HepG2 (cell line): ENCODE results near the gene TLR1. TPM values are rescaled to one million over a fixed set of nuclear protein-coding genes. Genes with fewer than 3 reads are reported as not detected.
"Not testable (repeated sequence)": the region's sequence is repeated elsewhere in the genome, so short reads cannot be mapped to it uniquely, and the experiment has no call there.

Source experiments
- ATAC-seq: fragments of 200-7000 bp; cut with Tn5 transposase; 3 replicates; pipeline ENCODE4 v1.9.1; 2020; ENCODE audit warnings: mild to moderate bottlenecking, moderate library complexity
- BruUV-seq: library from RNA; stranded (reverse); fragments of 400-500 nt; replicated peaks from 2 replicates; lab custom pipeline; 2021; lab: Mats Ljungman, UMichigan
- CTCF ChIA-PET: fragments of 300-600 bp; formaldehyde crosslinking; extraction: SDS; loops from one replicate; lab custom pipeline; 2021; ENCODE audit warnings: low total read pairs, inconsistent platforms, low intra/inter-chr PET ratio; lab: Yijun Ruan, JAX
- POLR2A ChIA-PET: fragments of 350-600 bp; sonication (Branson Sonifier 250); formaldehyde crosslinking; loops from one replicate; lab custom pipeline; 2020; ENCODE audit warnings: antibody characterized with exemption, inconsistent platforms; lab: Yijun Ruan, JAX
- DNase-seq: peaks from one replicate; pipeline ENCODE4 v3.0.0-alpha.2; 2015; ENCODE audit warnings: low spot score
- FAIRE-seq: peaks from 3 replicates; lab custom pipeline; 2011; peaks lifted over from hg19 to GRCh38; lab: Jason Lieb, UNC
- H2AFZ ChIP-seq: one replicate; pipeline ENCODE4 v1.6.1; 2011; ENCODE audit warnings: low read length, inconsistent platforms
- H3K27ac ChIP-seq: fragments of 300-600 bp; 3 replicates; pipeline ENCODE4 v1.8.0; 2011; ENCODE audit warnings: mixed run types, mild to moderate bottlenecking, mixed read lengths, low read length, inconsistent platforms; ENCODE audit not compliant: insufficient read depth; ENCODE audit errors: extremely low read length
- H3K27me3 ChIP-seq, 2 experiments: fragments of 200-600 bp in 1 of 2; 2 replicates in 1 of 2; 3 replicates in 1 of 2; pipeline versions ENCODE4 v1.6.0 to v1.8.0; 2011; ENCODE audit warnings: low read length in 2 of 2, mild to moderate bottlenecking in 2 of 2, moderate library complexity in 2 of 2, inconsistent platforms in 1 of 2; ENCODE audit not compliant: insufficient read depth in 2 of 2, control insufficient read depth in 1 of 2
- H3K36me3 ChIP-seq, 2 experiments: fragments of 200-600 bp in 1 of 2; replicated peaks in 1 of 2; 2 replicates in 1 of 2; 3 replicates in 1 of 2; pipeline versions ENCODE4 v1.5.1 to v1.8.0; 2011; ENCODE audit warnings: low read length in 2 of 2, inconsistent platforms in 1 of 2; ENCODE audit not compliant: insufficient read depth in 2 of 2, control insufficient read depth in 1 of 2
- H3K4me1 ChIP-seq: 2 replicates; pipeline ENCODE4 v1.5.1; 2012; ENCODE audit warnings: low read length, inconsistent platforms; ENCODE audit not compliant: insufficient read depth
- H3K4me2 ChIP-seq: 2 replicates; pipeline ENCODE4 v1.6.0; 2011; ENCODE audit warnings: low read depth, low read length, inconsistent platforms
- H3K4me3 ChIP-seq, 3 experiments: fragments of 200-600 bp in 1 of 3; sonication (generic), shearing (Covaris generic) in 1 of 3; replicated peaks in 1 of 3; 2 replicates each; pipeline ENCODE4 v1.5.1; 2011 to 2016; ENCODE audit warnings: low read length in 3 of 3, inconsistent platforms in 2 of 3, low read depth in 2 of 3, mild to moderate bottlenecking in 2 of 3, control low read depth in 1 of 3, mixed read lengths in 1 of 3; ENCODE audit not compliant: insufficient read depth in 1 of 3
- H3K79me2 ChIP-seq: one replicate; pipeline ENCODE4 v1.6.1; 2011; ENCODE audit warnings: low read length, inconsistent platforms; ENCODE audit not compliant: insufficient read depth
- H3K9ac ChIP-seq: 2 replicates; pipeline ENCODE4 v1.6.0; 2011; ENCODE audit warnings: mild to moderate bottlenecking, low read depth, low read length, inconsistent platforms; ENCODE audit not compliant: insufficient read depth
- H3K9me3 ChIP-seq: 2 replicates; pipeline ENCODE4 v1.5.1; 2012; ENCODE audit warnings: mild to moderate bottlenecking, low read length
- H4K20me1 ChIP-seq: 2 replicates; pipeline ENCODE4 v1.6.0; 2011; ENCODE audit warnings: inconsistent platforms, mild to moderate bottlenecking, low read length, moderate library complexity; ENCODE audit not compliant: insufficient read depth
- ELF1 ChIP-seq: sonication (generic); formaldehyde crosslinking; IDR thresholded peaks from 2 replicates; pipeline ENCODE4 v1.4.0; 2020; ENCODE audit warnings: missing genetic modification reagents
- ELF4 ChIP-seq: sonication (generic); formaldehyde crosslinking; IDR thresholded peaks from 2 replicates; pipeline ENCODE4 v1.5.0; 2020; ENCODE audit warnings: missing genetic modification reagents, mild to moderate bottlenecking, moderate library complexity, borderline replicate concordance
- EP300 ChIP-seq, 3 experiments: sonication (generic) in 1 of 3; formaldehyde crosslinking in 1 of 3; IDR thresholded peaks; 2 replicates each; pipeline versions ENCODE4 v1.5.1 to v1.6.1; 2011 to 2020; ENCODE audit warnings: low read depth in 2 of 3, low read length in 2 of 3, borderline replicate concordance in 1 of 3, improper control_type of control experiment in 1 of 3, mild to moderate bottlenecking in 1 of 3, missing genetic modification reagents in 1 of 3, moderate library complexity in 1 of 3
- GABPA ChIP-seq, 2 experiments: IDR thresholded peaks; 2 replicates each; pipeline ENCODE4 v1.6.1; 2011 to 2016; ENCODE audit warnings: low read depth in 2 of 2, low read length in 1 of 2, missing biosample characterization in 1 of 2, missing genetic modification characterization in 1 of 2
- KDM4B ChIP-seq: sonication (generic); formaldehyde crosslinking; IDR thresholded peaks from 2 replicates; pipeline ENCODE4 v1.4.0; 2020; ENCODE audit warnings: missing genetic modification reagents
- MXD4 ChIP-seq: IDR thresholded peaks from 2 replicates; pipeline ENCODE4 v1.6.1; 2016; ENCODE audit warnings: mild to moderate bottlenecking, missing biosample characterization, missing genetic modification reagents
- REST ChIP-seq, 2 experiments: IDR thresholded peaks; 2 replicates each; pipeline ENCODE4 v1.6.1; 2011 to 2012; ENCODE audit warnings: low read length in 2 of 2, borderline replicate concordance in 1 of 2, low read depth in 1 of 2, mild to moderate bottlenecking in 1 of 2, moderate library complexity in 1 of 2
- TRIM24 ChIP-seq: sonication (generic); formaldehyde crosslinking; IDR thresholded peaks from 2 replicates; pipeline ENCODE4 v1.8.0; 2022; ENCODE audit warnings: mild to moderate bottlenecking, missing genetic modification reagents
- ZFAT ChIP-seq: sonication (generic); formaldehyde crosslinking; conservative IDR thresholded peaks from 2 replicates; pipeline ENCODE4 v1.8.1; 2023; ENCODE audit warnings: missing genetic modification reagents, inconsistent platforms
- ZNF354B ChIP-seq: sonication (generic); formaldehyde crosslinking; IDR thresholded peaks from 2 replicates; pipeline ENCODE4 v1.8.0; 2022; ENCODE audit warnings: mild to moderate bottlenecking, missing genetic modification reagents
- ZNF451 ChIP-seq: sonication (generic); formaldehyde crosslinking; IDR thresholded peaks from 2 replicates; pipeline ENCODE4 v1.5.0; 2020; ENCODE audit warnings: mild to moderate bottlenecking, missing genetic modification reagents
- WGBS: methylation state at CpG from one replicate; pipeline ENCODE4 v1.1.6; 2017; ENCODE audit warnings: low lambda C conversion rate; 5-methylcytosine and 5-hydroxymethylcytosine counted together
- in situ Hi-C: cut with HindIII; loops from 2 replicates; pipeline ENCODE4 v1.10.0; 2017; ENCODE audit warnings: low pct_unique_long_range_greater_than_20kb; ENCODE audit not compliant: extremely low pct_ligation_motif_present
- intact Hi-C: fragments of 100-400 bp; cut with micrococcal nuclease; formaldehyde crosslinking; loops from one replicate; pipeline ENCODE4 v1.10.0; 2022; ENCODE audit not compliant: unreplicated experiment
- polyA plus RNA-seq, 8 experiments: library from polyadenylated mRNA; depleted of rRNA in 3 of 8; stranded (reverse) in 7 of 8; unstranded in 1 of 8; fragments of >200 nt; fragmentation: Illumina TruSeq in 4 of 8; extraction: Trizol in 4 of 8; gene quantifications; 2 replicates each; pipeline versions ENCODE4 v1.2.1 to v1.2.3, GENCODE V29; 2011 to 2016; ENCODE audit warnings: low read depth in 4 of 8, missing spikeins in 1 of 8, mixed read lengths in 1 of 8; ENCODE audit not compliant: insufficient read depth in 1 of 8
- total RNA-seq, 5 experiments: library from RNA; depleted of rRNA; stranded (reverse); fragments of >200 nt; fragmentation: Illumina TruSeq; extraction: Trizol; gene quantifications; 2 replicates each; pipeline ENCODE4 v1.2.3, GENCODE V29; 2016; ENCODE audit warnings: low read depth in 1 of 5

TLR1 gene
- total and polyA plus RNA-seq, 2 of the 13 experiments (the other 11 are each of a cell fraction or from before 2014, with no cell fraction given): 0.08 to 0.11 TPM

DNA sequence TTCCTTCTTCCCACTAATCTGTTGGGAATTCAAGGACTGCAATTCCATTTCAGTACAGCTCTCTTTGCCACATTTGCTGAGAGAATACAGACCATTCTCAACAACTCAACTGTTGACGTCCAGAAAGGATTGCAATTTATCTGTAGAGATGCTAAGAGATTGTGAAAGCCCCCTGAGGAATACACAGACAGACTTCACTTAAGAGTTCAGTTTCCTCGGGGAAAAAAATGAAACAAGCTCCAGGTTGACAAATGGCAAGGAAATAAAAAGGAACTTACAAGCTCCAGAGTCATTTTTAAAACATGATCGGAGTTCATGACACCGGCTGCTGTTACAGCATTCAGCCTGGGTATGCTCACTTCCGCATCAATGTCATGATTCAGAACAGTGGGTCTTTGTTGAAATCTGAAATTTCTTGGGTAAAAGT lies 35.6 kb downstream of the TLR1 start (continued):
- no peak for TF ChIP-seq ZNF354B (CRISPR knock-in tag)
- TF ChIP-seq, all 625 proteins: peak for 0

- 71% methylated on average over 2 of the region's 2 CpGs for WGBS
- POLR2A ChIA-PET, H3K4me3 ChIP-seq, BruUV-seq, H3K4me2 ChIP-seq, H3K27ac ChIP-seq, H2AFZ ChIP-seq, DNase-seq, CTCF ChIA-PET, H3K9me3 ChIP-seq, H4K20me1 ChIP-seq, H3K79me2 ChIP-seq, FAIRE-seq, H3K4me1 ChIP-seq, intact Hi-C loops, H3K36me3 ChIP-seq, ATAC-seq, H3K9ac ChIP-seq: not testable (repeated sequence)
- in situ Hi-C loops: loop anchor here (25.0 kb wide), 1 partner anchor 370 kb away; no protein-coding TSS in a partner anchor
- H3K27me3 ChIP-seq: peaks cover 0 to 21% of the 10 kb centered on the region in 2 experiments; a peak in 3 of 5 replicates
Observed at GRCh38 chr4:38766940-38767339, 37.7 kb downstream of the TLR1 start.

- no peak overlapping the region for H3K9ac ChIP-seq
- H3K4me1 ChIP-seq: no peaks in the 10 kb centered on the region
- CTCF ChIA-PET: no interaction called here
- no peak overlapping the region for H2AFZ ChIP-seq
- DNase-seq: no peak
- POLR2A ChIA-PET: no interaction called here
- no peaks in the 10 kb centered on the region for H4K20me1 ChIP-seq
- H3K27ac ChIP-seq: no peak overlapping the region
- TF ChIP-seq ZNF451: no peak
- no peak for TF ChIP-seq EP300 (IDR thresholded peaks at IDR 0.05; ENCODE audit: low read depth in 2 of 2, low read length in 2 of 2)
- TF ChIP-seq EP300 (CRISPR knock-in tag; IDR thresholded peaks at IDR 0.05; ENCODE audit: borderline replicate concordance): no peak
- no peak for TF ChIP-seq TRIM24 (CRISPR knock-in tag)
- TF ChIP-seq REST (IDR thresholded peaks at IDR 0.05; ENCODE audit: borderline replicate concordance in 1 of 2, low read depth in 1 of 2, low read length in 2 of 2): no peak
- no peak for TF ChIP-seq GABPA (IDR thresholded peaks at IDR 0.05; ENCODE audit: low read depth, low read length)
- TF ChIP-seq GABPA (CRISPR knock-in tag; IDR thresholded peaks at IDR 0.05; ENCODE audit: low read depth): no peak
- no peak for TF ChIP-seq ELF4
- TF ChIP-seq MXD4 (CRISPR knock-in tag): no peak
- TF ChIP-seq KDM4B (CRISPR knock-in tag): no peak
- no peak for TF ChIP-seq ZFAT (CRISPR knock-in tag)
- TF ChIP-seq ELF1 (CRISPR knock-in tag): no peak
- TF ChIP-seq, all 625 proteins: peak for 0
- BruUV-seq: no TSS peak
- H3K79me2 ChIP-seq: no peaks in the 10 kb centered on the region
- no peak overlapping the region for H3K4me3 ChIP-seq
- WGBS: 40% methylated on average over 3 of the region's 3 CpGs
- in situ Hi-C loops: loop anchor here (25.0 kb wide), 1 partner anchor 372 kb away; no protein-coding TSS in a partner anchor
- no peak overlapping the region for H3K4me2 ChIP-seq
- ATAC-seq (no peak), FAIRE-seq (no peak)
- peaks cover 0 to 18% of the 10 kb centered on the region in 2 experiments; a peak in 2 of 5 replicates for H3K27me3 ChIP-seq
- intact Hi-C loops: no loop called here
- no peaks in the 10 kb centered on the region for H3K36me3 ChIP-seq
- H3K9me3 ChIP-seq: no peaks in the 10 kb centered on the region
Observed at GRCh38 chr4:38765382-38765781, 39.2 kb downstream of the TLR1 start.
